Chondrocyte (in vitro differentiated cells): Measurements from ENCODE around the gene LARGE1. TPM values are rescaled to one million over a fixed set of nuclear protein-coding genes. Genes with fewer than 3 reads are reported as not detected.

Experiments used
- DNase-seq: peaks from one replicate; pipeline ENCODE4 v3.0.0; 2021; ENCODE audit warnings: mixed read lengths, low spot score
- H3K27ac Mint-ChIP-seq: one replicate; pipeline ENCODE4 v1.8.0; 2021; ENCODE audit warnings: mild to moderate bottlenecking, moderate library complexity, mixed read lengths; ENCODE audit not compliant: unreplicated experiment
- H3K27me3 Mint-ChIP-seq: 2 replicates; pipeline ENCODE4 v1.8.0; 2021; ENCODE audit warnings: low read depth, mixed read lengths
- H3K36me3 Mint-ChIP-seq: 2 replicates; pipeline ENCODE4 v1.8.0; 2021; ENCODE audit warnings: low read depth, mixed read lengths
- H3K4me1 Mint-ChIP-seq: 2 replicates; pipeline ENCODE4 v1.8.0; 2021; ENCODE audit warnings: low read depth, mild to moderate bottlenecking, mixed read lengths
- H3K4me3 Mint-ChIP-seq: one replicate; pipeline ENCODE4 v1.8.0; 2021; ENCODE audit warnings: mild to moderate bottlenecking, moderate library complexity, mixed read lengths; ENCODE audit not compliant: unreplicated experiment
- H3K9me3 Mint-ChIP-seq: 2 replicates; pipeline ENCODE4 v1.8.0; 2021; ENCODE audit warnings: low read depth, mixed read lengths
- total RNA-seq: library from RNA; stranded (reverse); gene quantifications from 3 replicates; pipeline ENCODE4 v1.2.1, GENCODE V29; 2021
- TF ChIP-seq, protein P1 (sequence below): fragments of 200-600 bp; sonication (generic); IDR thresholded peaks from 2 replicates; pipeline ENCODE4 v1.5.0; 2021; ENCODE audit warnings: antibody characterized with exemption, mild to moderate bottlenecking, moderate library complexity

LARGE1 gene
- total RNA-seq, 1 donor from 2014 or later, result 21.3 TPM

DNA sequence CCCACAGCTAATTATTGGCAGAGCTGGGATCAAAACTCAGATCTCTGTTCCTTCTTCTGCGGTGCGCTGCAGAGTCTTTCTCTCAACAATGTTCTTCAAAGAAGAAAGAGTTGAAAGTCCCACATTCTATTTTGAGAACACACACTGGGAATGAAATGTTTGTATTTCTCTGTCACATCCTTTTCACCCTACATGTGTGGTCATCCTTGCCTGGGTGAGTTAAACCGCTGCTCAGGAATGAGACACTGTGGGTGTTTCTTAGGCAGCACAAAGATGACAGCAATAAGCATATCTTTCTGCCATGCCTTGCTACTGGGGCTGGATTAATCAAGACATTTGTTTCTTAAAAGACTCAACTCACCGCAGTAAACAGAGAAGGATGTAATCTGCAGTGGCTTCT, 222.6 kb downstream of the LARGE1 start:
- Mint-ChIP-seq H3K27me3 (no peaks in the 10 kb centered on the region), H3K9me3 (peaks cover 2% of the 10 kb centered on the region), H3K4me1 (peaks cover 14% of the 10 kb centered on the region), H3K36me3 (peaks cover 4% of the 10 kb centered on the region), H3K27ac (peak overlapping the region; percentile 42), H3K4me3 (no peak overlapping the region)
- TF ChIP-seq, protein P1, sequence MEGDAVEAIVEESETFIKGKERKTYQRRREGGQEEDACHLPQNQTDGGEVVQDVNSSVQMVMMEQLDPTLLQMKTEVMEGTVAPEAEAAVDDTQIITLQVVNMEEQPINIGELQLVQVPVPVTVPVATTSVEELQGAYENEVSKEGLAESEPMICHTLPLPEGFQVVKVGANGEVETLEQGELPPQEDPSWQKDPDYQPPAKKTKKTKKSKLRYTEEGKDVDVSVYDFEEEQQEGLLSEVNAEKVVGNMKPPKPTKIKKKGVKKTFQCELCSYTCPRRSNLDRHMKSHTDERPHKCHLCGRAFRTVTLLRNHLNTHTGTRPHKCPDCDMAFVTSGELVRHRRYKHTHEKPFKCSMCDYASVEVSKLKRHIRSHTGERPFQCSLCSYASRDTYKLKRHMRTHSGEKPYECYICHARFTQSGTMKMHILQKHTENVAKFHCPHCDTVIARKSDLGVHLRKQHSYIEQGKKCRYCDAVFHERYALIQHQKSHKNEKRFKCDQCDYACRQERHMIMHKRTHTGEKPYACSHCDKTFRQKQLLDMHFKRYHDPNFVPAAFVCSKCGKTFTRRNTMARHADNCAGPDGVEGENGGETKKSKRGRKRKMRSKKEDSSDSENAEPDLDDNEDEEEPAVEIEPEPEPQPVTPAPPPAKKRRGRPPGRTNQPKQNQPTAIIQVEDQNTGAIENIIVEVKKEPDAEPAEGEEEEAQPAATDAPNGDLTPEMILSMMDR, result no peak
- no peak for DNase-seq

DNA sequence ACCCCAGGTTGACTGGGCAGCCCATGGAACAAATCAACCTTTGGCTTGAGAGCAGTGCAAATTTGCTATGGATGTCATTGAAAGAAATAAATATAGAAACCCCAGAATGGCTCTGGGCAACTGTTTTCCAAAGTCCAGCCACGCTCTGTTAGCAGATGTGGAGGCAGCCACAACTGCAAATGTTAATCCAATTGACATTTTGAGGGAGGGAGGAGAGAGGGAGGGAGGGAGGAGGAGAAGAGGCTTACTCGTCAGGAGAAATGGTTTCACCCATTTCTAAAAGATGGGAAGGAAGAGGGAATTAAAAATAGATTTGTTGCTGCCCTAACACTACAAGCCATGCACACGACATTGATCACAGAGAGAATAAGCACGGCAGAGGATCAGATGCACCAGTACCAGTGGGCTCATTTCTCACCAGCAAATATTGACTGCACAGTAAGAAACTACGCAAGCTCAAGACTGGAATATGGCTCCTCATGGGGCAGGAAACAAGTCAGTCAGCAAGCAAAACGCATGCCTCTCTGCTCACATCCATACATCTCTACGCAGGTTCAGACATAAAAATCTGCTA, 229.1 kb downstream of the LARGE1 start:
- DNase-seq, result no peak
- no peak overlapping the region for H3K27ac Mint-ChIP-seq
- H3K36me3 Mint-ChIP-seq, result no peaks in the 10 kb centered on the region
- H3K9me3 Mint-ChIP-seq, result no peaks in the 10 kb centered on the region
- H3K4me3 Mint-ChIP-seq, result no peak overlapping the region
- H3K27me3 Mint-ChIP-seq, result no peaks in the 10 kb centered on the region
- H3K4me1 Mint-ChIP-seq, result no peaks in the 10 kb centered on the region
- TF ChIP-seq, protein P1, result no peak

DNA sequence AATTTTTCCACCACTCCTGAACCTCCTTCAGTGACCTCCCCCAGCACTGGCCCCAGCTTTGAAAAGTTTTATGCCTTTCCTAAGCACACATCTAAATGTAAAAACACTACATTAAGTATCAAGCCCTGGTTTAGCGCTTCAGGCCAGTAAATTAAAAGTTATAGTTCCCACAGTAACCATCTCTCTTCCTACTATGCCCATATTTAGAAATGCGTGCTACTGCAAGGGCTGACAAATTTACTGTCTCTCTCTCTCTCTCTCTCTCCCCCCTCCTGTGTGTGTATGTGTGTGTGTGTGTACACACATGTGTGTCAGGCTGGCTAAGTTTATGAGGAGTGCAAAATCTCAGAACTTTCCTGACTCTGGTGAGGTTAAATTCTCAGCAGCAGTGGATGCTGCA, 231.4 kb downstream of the LARGE1 start:
- Mint-ChIP-seq H3K4me1 (no peaks in the 10 kb centered on the region), H3K4me3 (no peak overlapping the region), H3K9me3 (no peaks in the 10 kb centered on the region), H3K27me3 (no peaks in the 10 kb centered on the region), H3K36me3 (no peaks in the 10 kb centered on the region), H3K27ac (no peak overlapping the region)
- TF ChIP-seq, protein P1, result no peak
- no peak for DNase-seq

DNA sequence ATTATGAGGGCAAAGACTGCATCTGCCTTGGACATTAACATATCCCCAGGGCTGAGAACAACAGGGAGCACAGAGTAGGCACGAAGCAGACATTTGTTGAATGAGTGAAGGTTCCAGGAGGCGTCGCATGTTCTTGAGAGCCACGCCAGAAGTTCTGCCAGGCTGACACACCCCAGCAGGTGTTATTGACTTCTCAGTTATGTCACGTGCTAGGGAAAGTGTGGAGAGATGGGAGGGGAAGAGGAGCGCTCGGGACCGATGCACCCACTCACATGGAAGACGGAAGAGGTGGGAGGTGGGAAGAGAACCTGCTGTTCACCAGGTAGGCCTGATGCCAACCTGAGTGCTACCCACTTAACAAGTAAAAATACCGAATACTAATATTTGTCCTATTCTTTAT, 232.8 kb downstream of the LARGE1 start:
- H3K9me3 Mint-ChIP-seq, result no peaks in the 10 kb centered on the region

DNA sequence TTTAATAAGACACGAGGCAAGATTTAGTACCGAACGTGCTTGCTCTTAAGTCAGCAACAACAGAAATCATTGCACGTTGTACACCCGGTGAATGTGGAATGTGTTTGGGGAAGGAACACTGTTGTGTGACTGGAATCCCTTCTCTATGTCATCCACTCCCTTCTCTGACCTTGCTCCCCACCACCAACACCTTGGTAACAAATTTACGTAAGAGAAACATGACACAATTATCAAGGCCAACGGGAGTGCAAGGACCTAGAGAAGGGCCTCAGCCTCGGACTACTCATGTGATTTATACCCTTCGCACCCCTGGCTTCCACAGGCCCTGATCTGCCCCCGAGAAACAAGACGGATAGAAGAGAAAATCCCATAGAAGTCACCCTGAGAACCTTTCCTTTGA, 236.2 kb downstream of the LARGE1 start:
- TF ChIP-seq, protein P1, result no peak
- Mint-ChIP-seq H3K9me3 (no peaks in the 10 kb centered on the region), H3K27me3 (no peaks in the 10 kb centered on the region), H3K4me1 (no peaks in the 10 kb centered on the region), H3K4me3 (no peak overlapping the region), H3K36me3 (no peaks in the 10 kb centered on the region), H3K27ac (no peak overlapping the region)
- DNase-seq, result no peak

More for the DNA sequence above, 232.8 kb downstream of the LARGE1 start:
- TF ChIP-seq, protein P1, result no peak
- no peaks in the 10 kb centered on the region for H3K27me3 Mint-ChIP-seq
- no peak overlapping the region for H3K4me3 Mint-ChIP-seq
- no peak for DNase-seq
- H3K36me3 Mint-ChIP-seq, result no peaks in the 10 kb centered on the region
- no peak overlapping the region for H3K27ac Mint-ChIP-seq
- no peaks in the 10 kb centered on the region for H3K4me1 Mint-ChIP-seq
